IMR-90 (cell line): ENCODE results near the gene FXN. TPM values are rescaled to one million over a fixed set of nuclear protein-coding genes. Genes with fewer than 3 reads are reported as not detected.

Experiments
- ATAC-seq: fragments of 200-7000 bp; cut with Tn5 transposase; 2 replicates; pipeline ENCODE4 v1.9.1; 2020; ENCODE audit warnings: low read depth, mild to moderate bottlenecking, moderate library complexity
- BruUV-seq: library from RNA; stranded (reverse); fragments of 400-500 nt; replicated peaks from 2 replicates; lab custom pipeline; 2021; lab: Mats Ljungman, UMichigan
- CTCF ChIA-PET: fragments of 300-600 bp; formaldehyde crosslinking; extraction: SDS; loops from one replicate; lab custom pipeline; 2021; ENCODE audit warnings: antibody characterized with exemption; lab: Yijun Ruan, JAX
- POLR2A ChIA-PET: fragments of 300-600 bp; sonication (Branson Sonifier 250); formaldehyde crosslinking; loops from one replicate; lab custom pipeline; 2022; ENCODE audit warnings: antibody characterized with exemption; ENCODE audit not compliant: unreplicated experiment; lab: Charles Lee
- DNase-seq: peaks from one replicate; pipeline ENCODE4 v3.0.0; 2013
- H2AFZ ChIP-seq: replicated peaks from 2 replicates; pipeline ENCODE3; 2013; ENCODE audit warnings: low read length, mild to moderate bottlenecking; ENCODE audit not compliant: poor library complexity
- H2AK5ac ChIP-seq: 2 replicates; pipeline ENCODE4 v1.6.1; 2013; ENCODE audit warnings: low read depth, low read length, inconsistent platforms
- H2AK9ac ChIP-seq: replicated peaks from 2 replicates; pipeline ENCODE3; 2013; ENCODE audit warnings: mild to moderate bottlenecking, low read depth, low read length, moderate library complexity; ENCODE audit not compliant: poor library complexity
- H2BK120ac ChIP-seq: 2 replicates; pipeline ENCODE4 v1.6.1; 2013; ENCODE audit warnings: low read depth, low read length, inconsistent platforms
- H2BK15ac ChIP-seq: 3 replicates; pipeline ENCODE4 v1.6.1; 2013; ENCODE audit warnings: low read depth, low read length, inconsistent platforms
- H2BK20ac ChIP-seq: 2 replicates; pipeline ENCODE4 v1.6.1; 2013; ENCODE audit warnings: low read depth, mild to moderate bottlenecking, inconsistent platforms, low read length, moderate library complexity
- H2BK5ac ChIP-seq: 2 replicates; pipeline ENCODE4 v1.6.1; 2013; ENCODE audit warnings: mild to moderate bottlenecking, low read depth, low read length, inconsistent platforms; ENCODE audit not compliant: poor library complexity, severe bottlenecking
- H3K14ac ChIP-seq: replicated peaks from 2 replicates; pipeline ENCODE4 v1.6.1; 2013; ENCODE audit warnings: low read depth, low read length, inconsistent platforms
- H3K18ac ChIP-seq: 2 replicates; pipeline ENCODE4 v1.6.1; 2013; ENCODE audit warnings: low read depth, low read length, control low read depth
- H3K23ac ChIP-seq: 2 replicates; pipeline ENCODE4 v1.6.1; 2013; ENCODE audit warnings: low read depth, low read length, inconsistent platforms
- H3K27ac ChIP-seq: 2 replicates; pipeline ENCODE4 v1.5.1; 2013; ENCODE audit warnings: mild to moderate bottlenecking, control low read depth, low read length; ENCODE audit not compliant: insufficient read depth
- H3K27me3 ChIP-seq: 2 replicates; pipeline ENCODE4 v1.6.1; 2013; ENCODE audit warnings: low read length; ENCODE audit not compliant: control insufficient read depth, insufficient read depth
- H3K36me3 ChIP-seq: 2 replicates; pipeline ENCODE4 v1.6.1; 2013; ENCODE audit warnings: low read length, mixed read lengths; ENCODE audit not compliant: control insufficient read depth, insufficient read depth
- H3K4ac ChIP-seq: 2 replicates; pipeline ENCODE4 v1.6.1; 2013; ENCODE audit warnings: low read depth, low read length, inconsistent platforms
- H3K4me1 ChIP-seq: 2 replicates; pipeline ENCODE4 v1.6.1; 2013; ENCODE audit warnings: low read length, mixed read lengths; ENCODE audit not compliant: control insufficient read depth, insufficient read depth
- H3K4me2 ChIP-seq: 2 replicates; pipeline ENCODE4 v1.6.1; 2013; ENCODE audit warnings: low read depth, mild to moderate bottlenecking, control low read depth, low read length, moderate library complexity
- H3K4me3 ChIP-seq: 2 replicates; pipeline ENCODE4 v1.5.1; 2013; ENCODE audit warnings: low read depth, mild to moderate bottlenecking, control low read depth, low read length, moderate library complexity; ENCODE audit not compliant: insufficient read depth
- H3K56ac ChIP-seq: 2 replicates; pipeline ENCODE4 v1.6.1; 2013; ENCODE audit warnings: low read length, inconsistent platforms; ENCODE audit not compliant: insufficient read depth; ENCODE audit errors: extremely low read depth
- H3K79me1 ChIP-seq, 2 experiments: 2 replicates each; pipeline ENCODE4 v1.6.1; 2013; ENCODE audit warnings: low read length in 2 of 2, inconsistent platforms in 1 of 2, low read depth in 1 of 2
- H3K9ac ChIP-seq: 2 replicates; pipeline ENCODE4 v1.6.1; 2013; ENCODE audit warnings: low read depth, low read length, control low read depth
- H3K9me1 ChIP-seq: 2 replicates; pipeline ENCODE4 v1.6.1; 2013; ENCODE audit warnings: low read length, inconsistent platforms; ENCODE audit not compliant: insufficient read depth
- H3K9me3 ChIP-seq: 2 replicates; pipeline ENCODE4 v1.6.1; 2013; ENCODE audit warnings: low read length; ENCODE audit not compliant: control insufficient read depth, insufficient read depth
- H4K20me1 ChIP-seq: 2 replicates; pipeline ENCODE4 v1.6.1; 2013; ENCODE audit warnings: low read length, inconsistent platforms; ENCODE audit not compliant: insufficient read depth
- H4K5ac ChIP-seq: 2 replicates; pipeline ENCODE4 v1.6.1; 2013; ENCODE audit warnings: mild to moderate bottlenecking, low read depth, low read length, control low read depth
- H4K8ac ChIP-seq, 2 experiments: 2 replicates each; pipeline ENCODE4 v1.6.1; 2013; ENCODE audit warnings: low read depth in 2 of 2, low read length in 2 of 2, control low read depth in 1 of 2, inconsistent platforms in 1 of 2
- H4K91ac ChIP-seq: 2 replicates; pipeline ENCODE4 v1.6.1; 2013; ENCODE audit warnings: low read depth, low read length, inconsistent platforms; ENCODE audit not compliant: insufficient read depth
- CEBPB ChIP-seq: IDR thresholded peaks from 2 replicates; pipeline ENCODE4 v1.6.1; 2012; ENCODE audit warnings: low read depth, low read length, improper control_type of control experiment
- MAZ ChIP-seq: IDR thresholded peaks from 2 replicates; pipeline ENCODE4 v1.6.1; 2012; ENCODE audit warnings: low read depth, mild to moderate bottlenecking, low read length, improper control_type of control experiment, moderate library complexity, borderline replicate concordance
- WGBS, 2 experiments: methylation state at CpG; one replicate each; pipeline versions ENCODE4 v1.1.5 to v1.1.7; 2013; ENCODE audit warnings: missing lambda C conversion rate in 2 of 2; ENCODE audit not compliant: insufficient read length in 1 of 2; ENCODE audit errors: extremely low coverage in 2 of 2; 5-methylcytosine and 5-hydroxymethylcytosine counted together
- dilution Hi-C: fragments of 300-500 bp; cut with HindIII; formaldehyde crosslinking; loops from one replicate; pipeline ENCODE4 v1.14.3; 2018; ENCODE audit warnings: low sequenced_read_pairs; ENCODE audit not compliant: unreplicated experiment
- in situ Hi-C: fragments of 300-500 bp; cut with MboI; formaldehyde crosslinking; loops from 3 replicates; pipeline ENCODE4 v1.14.3; 2019; ENCODE audit warnings: low sequenced_read_pairs, inconsistent platforms, mixed read lengths
- intact Hi-C: fragments of 100-400 bp; cut with micrococcal nuclease; formaldehyde crosslinking; loops from 2 replicates; pipeline ENCODE4 v1.10.0; 2022
- polyA plus RNA-seq, 3 experiments: library from polyadenylated mRNA; depleted of rRNA; stranded (reverse); fragments of >200 nt; gene quantifications; 2 replicates each; pipeline ENCODE4 v1.2.3, GENCODE V29; 2012; ENCODE audit warnings: low replicate concordance in 1 of 3
- total RNA-seq: library from RNA; depleted of rRNA; stranded (reverse); fragments of >200 nt; gene quantifications from 2 replicates; pipeline ENCODE4 v1.2.3, GENCODE V29; 2012

Gene FXN
- total and polyA plus RNA-seq, 2 of the 4 experiments (the other 2 are of a cell fraction), result 3.9 to 18.1 TPM

DNA sequence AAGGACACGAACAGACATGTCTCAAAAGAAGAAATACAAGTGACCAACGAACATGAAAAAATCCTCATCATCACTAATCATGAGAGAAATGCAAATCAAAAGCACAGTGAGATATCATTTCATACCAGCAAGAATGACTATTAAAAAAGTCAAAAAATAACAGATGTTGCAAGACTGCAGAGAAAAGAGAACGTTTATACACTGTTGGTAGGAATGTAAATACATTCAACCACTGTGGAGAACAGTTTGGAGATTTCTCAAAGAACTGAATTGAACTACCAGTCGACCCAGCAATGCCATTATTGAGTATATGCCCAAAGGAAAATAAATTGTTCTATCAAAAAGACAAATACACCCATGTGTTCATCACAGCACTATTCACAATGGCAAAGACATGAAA is 45.7 kb downstream of the FXN start:
- Histone ChIP-seq H4K8ac (no peak overlapping the region), H3K27ac (no peak overlapping the region), H3K9ac (no peak overlapping the region), H3K4ac (no peak overlapping the region), H4K5ac (no peak overlapping the region), H3K4me3 (no peak overlapping the region), H2AK9ac (no peak overlapping the region), H3K36me3 (no peaks in the 10 kb centered on the region), H4K20me1 (no peaks in the 10 kb centered on the region), H3K9me1 (no peaks in the 10 kb centered on the region), H2BK20ac (no peak overlapping the region), H2BK5ac (peak overlapping the region; percentile 73), H3K4me2 (no peak overlapping the region), H2AK5ac (no peak overlapping the region), H2AFZ (no peak overlapping the region), H3K9me3 (no peaks in the 10 kb centered on the region), H3K18ac (peak overlapping the region; percentile 64; the same call in 1 of the 2 replicates), H2BK15ac (no peak overlapping the region), H3K14ac (no peak overlapping the region), H3K27me3 (no peaks in the 10 kb centered on the region), H3K4me1 (peaks cover 9% of the 10 kb centered on the region), H3K56ac (no peak overlapping the region), H2BK120ac (no peak overlapping the region), H3K23ac (no peak overlapping the region), H4K91ac (no peak overlapping the region), H3K79me1 (no peaks in the 10 kb centered on the region)
- no CpG with 5 or more reads among the region's 4 CpGs for WGBS, 2 experiments
- TF ChIP-seq MAZ (no peak), CEBPB (peak; percentile 73)
- intact Hi-C loops (no loop called here), in situ Hi-C loops (no loop called here), dilution Hi-C loops (no loop called here)
- ChIA-PET POLR2A (no interaction called here), CTCF (no interaction called here)
- BruUV-seq, result no TSS peak
- ATAC-seq (peak; percentile 80), DNase-seq (peak; percentile 53)
